BLaER1 treated with 17β-estradiol and CSF1 and Interleukin-3, amounts not matched to agents 10 nM and 100 nM (cell line): ENCODE data around the gene FAM181A.

ENCODE experiments used
- H3K27ac ChIP-seq, 11 experiments: shearing (Covaris generic); formaldehyde crosslinking; 2 replicates each; pipeline ENCODE4 v1.8.1; 2022
- H3K27me3 ChIP-seq, 11 experiments: shearing (Covaris generic); formaldehyde crosslinking; 2 replicates each; pipeline ENCODE4 v1.8.1; 2022
- H3K36me3 ChIP-seq, 11 experiments: shearing (Covaris generic); formaldehyde crosslinking; 2 replicates each; pipeline ENCODE4 v1.8.1; 2022
- H3K4me1 ChIP-seq, 10 experiments: shearing (Covaris generic); formaldehyde crosslinking; 2 replicates each; pipeline ENCODE4 v1.8.1; 2022
- H3K4me2 ChIP-seq, 11 experiments: shearing (Covaris generic); formaldehyde crosslinking; 2 replicates each; pipeline ENCODE4 v1.8.1; 2022
- H3K4me3 ChIP-seq, 10 experiments: shearing (Covaris generic); formaldehyde crosslinking; 2 replicates each; pipeline ENCODE4 v1.8.1; 2022
- H3K9ac ChIP-seq, 11 experiments: shearing (Covaris generic); formaldehyde crosslinking; 2 replicates each; pipeline ENCODE4 v1.8.1; 2022
- H3K9me3 ChIP-seq, 11 experiments: shearing (Covaris generic); formaldehyde crosslinking; replicated peaks in 1 of 11; 2 replicates each; pipeline ENCODE4 v1.8.1; 2022
- H4K20me1 ChIP-seq, 11 experiments: shearing (Covaris generic); formaldehyde crosslinking; 2 replicates each; pipeline ENCODE4 v1.8.1; 2022
- Cebpa-rat ChIP-seq, 11 experiments: shearing (Covaris generic); IDR thresholded peaks; 2 replicates each; pipeline ENCODE4 v1.8.1; 2022

FAM181A gene

GRCh38 chr14:93925374-93925895 lies 1.7 kb upstream of the FAM181A start:
- Histone ChIP-seq H3K27me3 (no peaks in the 10 kb centered on the region), H3K9ac (no peak overlapping the region), H3K9me3 (no peaks in the 10 kb centered on the region), H3K36me3 (no peaks in the 10 kb centered on the region), H3K27ac (no peak overlapping the region), H3K4me2 (no peak overlapping the region), H4K20me1 (peaks cover 0 to 8% (median 0%) of the 10 kb centered on the region in 11 experiments; a peak in 2 of 22 replicates), H3K4me3 (no peak overlapping the region), H3K4me1 (peaks cover 0 to 9% (median 0%) of the 10 kb centered on the region in 10 experiments; a peak in 5 of 20 replicates)
- TF ChIP-seq Cebpa-rat (IDR thresholded peaks at IDR 0.05), result no peak

- no peak for TF ChIP-seq Cebpa-rat (IDR thresholded peaks at IDR 0.05)
- Histone ChIP-seq H3K4me2 (no peak overlapping the region), H3K27ac (no peak overlapping the region), H3K27me3 (no peaks in the 10 kb centered on the region), H3K4me3 (no peak overlapping the region), H3K36me3 (no peaks in the 10 kb centered on the region), H3K4me1 (peaks cover 0 to 9% (median 0%) of the 10 kb centered on the region in 10 experiments; a peak in 5 of 20 replicates), H4K20me1 (peaks cover 0 to 8% (median 0%) of the 10 kb centered on the region in 11 experiments; a peak in 2 of 22 replicates), H3K9me3 (no peaks in the 10 kb centered on the region), H3K9ac (no peak overlapping the region)
Observed at GRCh38 chr14:93926245-93926872, 785 bp upstream of the FAM181A start.

GRCh38 chr14:93927800-93928145 lies 629 bp downstream of the FAM181A start:
- no peaks in the 10 kb centered on the region for H3K9me3 ChIP-seq
- no peak overlapping the region for H3K27ac ChIP-seq
- no peaks in the 10 kb centered on the region for H3K36me3 ChIP-seq
- peaks cover 0 to 8% (median 0%) of the 10 kb centered on the region in 11 experiments; a peak in 2 of 22 replicates for H4K20me1 ChIP-seq
- H3K4me1 ChIP-seq, result peaks cover 0 to 17% (median 4%) of the 10 kb centered on the region in 10 experiments; a peak in 9 of 20 replicates
- no peak overlapping the region for H3K4me3 ChIP-seq
- H3K27me3 ChIP-seq, result no peaks in the 10 kb centered on the region
- TF ChIP-seq Cebpa-rat (IDR thresholded peaks at IDR 0.05), result no peak
- H3K4me2 ChIP-seq, result no peak overlapping the region
- no peak overlapping the region for H3K9ac ChIP-seq

- Histone ChIP-seq H3K4me2 (no peak overlapping the region), H4K20me1 (peaks cover 0 to 8% (median 0%) of the 10 kb centered on the region in 11 experiments; a peak in 2 of 22 replicates), H3K36me3 (no peaks in the 10 kb centered on the region), H3K27me3 (no peaks in the 10 kb centered on the region), H3K27ac (no peak overlapping the region), H3K9me3 (no peaks in the 10 kb centered on the region), H3K9ac (no peak overlapping the region), H3K4me3 (no peak overlapping the region), H3K4me1 (peaks cover 0 to 14% (median 5%) of the 10 kb centered on the region in 10 experiments; a peak in 9 of 20 replicates)
- TF ChIP-seq Cebpa-rat (IDR thresholded peaks at IDR 0.05), result no peak
Observed at GRCh38 chr14:93928184-93929047, 1.3 kb downstream of the FAM181A start.

GRCh38 chr14:93929048-93929535 lies 1.9 kb downstream of the FAM181A start:
- no peak for TF ChIP-seq Cebpa-rat (IDR thresholded peaks at IDR 0.05)
- Histone ChIP-seq H3K4me2 (no peak overlapping the region), H3K9me3 (no peaks in the 10 kb centered on the region), H3K36me3 (no peaks in the 10 kb centered on the region), H3K4me1 (peaks cover 0 to 10% (median 5%) of the 10 kb centered on the region in 10 experiments; a peak in 7 of 20 replicates), H3K27ac (no peak overlapping the region), H3K4me3 (no peak overlapping the region), H3K27me3 (no peaks in the 10 kb centered on the region), H4K20me1 (peaks cover 0 to 8% (median 0%) of the 10 kb centered on the region in 11 experiments; a peak in 2 of 22 replicates), H3K9ac (no peak overlapping the region)

GRCh38 chr14:93929657-93930056 lies 2.5 kb downstream of the FAM181A start:
- H3K36me3 ChIP-seq, result no peaks in the 10 kb centered on the region
- TF ChIP-seq Cebpa-rat (IDR thresholded peaks at IDR 0.05), result no peak
- peaks cover 0 to 8% (median 0%) of the 10 kb centered on the region in 11 experiments; a peak in 2 of 22 replicates for H4K20me1 ChIP-seq
- no peak overlapping the region for H3K27ac ChIP-seq
- H3K27me3 ChIP-seq, result no peaks in the 10 kb centered on the region
- H3K4me3 ChIP-seq, result no peak overlapping the region
- H3K4me1 ChIP-seq, result peaks cover 0 to 10% (median 5%) of the 10 kb centered on the region in 10 experiments; a peak in 6 of 20 replicates
- no peaks in the 10 kb centered on the region for H3K9me3 ChIP-seq
- H3K9ac ChIP-seq, result no peak overlapping the region
- no peak overlapping the region for H3K4me2 ChIP-seq

- no peak for TF ChIP-seq Cebpa-rat (IDR thresholded peaks at IDR 0.05)
- Histone ChIP-seq H3K27me3 (no peaks in the 10 kb centered on the region), H4K20me1 (peaks cover 0 to 6% (median 0%) of the 10 kb centered on the region in 11 experiments; a peak in 2 of 22 replicates), H3K9ac (no peak overlapping the region), H3K36me3 (no peaks in the 10 kb centered on the region), H3K9me3 (no peaks in the 10 kb centered on the region), H3K4me2 (no peak overlapping the region), H3K27ac (no peak overlapping the region), H3K4me3 (no peak overlapping the region), H3K4me1 (peaks cover 0 to 10% (median 5%) of the 10 kb centered on the region in 10 experiments; a peak in 6 of 20 replicates)
Observed at GRCh38 chr14:93930296-93930988, 3.3 kb downstream of the FAM181A start.

- H3K4me2 ChIP-seq, result no peak overlapping the region
- H3K27me3 ChIP-seq, result no peaks in the 10 kb centered on the region
- H3K9me3 ChIP-seq, result no peaks in the 10 kb centered on the region
- no peak for TF ChIP-seq Cebpa-rat (IDR thresholded peaks at IDR 0.05)
- H3K4me1 ChIP-seq, result peaks cover 0 to 10% (median 5%) of the 10 kb centered on the region in 10 experiments; a peak in 6 of 20 replicates
- H3K36me3 ChIP-seq, result no peaks in the 10 kb centered on the region
- H3K9ac ChIP-seq, result no peak overlapping the region
- no peak overlapping the region for H3K27ac ChIP-seq
- peaks cover 0 to 6% (median 0%) of the 10 kb centered on the region in 11 experiments; a peak in 3 of 22 replicates for H4K20me1 ChIP-seq
- no peak overlapping the region for H3K4me3 ChIP-seq
Observed at GRCh38 chr14:93930989-93931307, 3.8 kb downstream of the FAM181A start.
